Keratinocyte (primary cell): ENCODE data around the gene SEMA3D. TPM values are rescaled to one million over a fixed set of nuclear protein-coding genes. Genes with fewer than 3 reads are reported as not detected.

ENCODE experiments used
- DNase-seq: peaks from one replicate; pipeline ENCODE4 v3.0.0-alpha.2; 2011; ENCODE audit warnings: low read depth, missing footprints, low spot score
- FAIRE-seq: peaks from 2 replicates; lab custom pipeline; 2011; peaks lifted over from hg19 to GRCh38; lab: Jason Lieb, UNC
- H2AFZ ChIP-seq: 2 replicates; pipeline ENCODE4 v1.6.0; 2012; ENCODE audit warnings: low read length, control low read depth, inconsistent platforms; ENCODE audit not compliant: control insufficient read depth
- H3K27ac ChIP-seq: 2 replicates; pipeline ENCODE4 v1.5.1; 2011; ENCODE audit warnings: low read length; ENCODE audit not compliant: control insufficient read depth, insufficient read depth
- H3K27me3 ChIP-seq: 3 replicates; pipeline ENCODE4 v1.6.0; 2011; ENCODE audit warnings: low read length; ENCODE audit not compliant: control insufficient read depth, insufficient read depth; ENCODE audit errors: extremely low read depth
- H3K36me3 ChIP-seq, 2 experiments: 2 replicates in 1 of 2; 3 replicates in 1 of 2; pipeline ENCODE4 v1.5.1; 2011; ENCODE audit warnings: low read length in 2 of 2, mild to moderate bottlenecking in 1 of 2; ENCODE audit not compliant: control insufficient read depth in 2 of 2, insufficient read depth in 2 of 2; ENCODE audit errors: extremely low read depth in 1 of 2
- H3K4me1 ChIP-seq: 3 replicates; pipeline ENCODE4 v1.5.1; 2011; ENCODE audit warnings: low read length; ENCODE audit not compliant: control insufficient read depth, insufficient read depth; ENCODE audit errors: extremely low read depth
- H3K4me2 ChIP-seq: 3 replicates; pipeline ENCODE4 v1.6.0; 2011; ENCODE audit warnings: low read depth, low read length; ENCODE audit not compliant: control insufficient read depth, insufficient read depth; ENCODE audit errors: extremely low read depth
- H3K4me3 ChIP-seq, 3 experiments: fragments of 200-600 bp in 1 of 3; sonication (generic) in 1 of 3; 2 replicates in 2 of 3; 3 replicates in 1 of 3; pipeline ENCODE4 v1.5.1; 2011 to 2016; ENCODE audit warnings: low read length in 3 of 3, mild to moderate bottlenecking in 3 of 3, control low read depth in 2 of 3, inconsistent platforms in 1 of 3, low read depth in 1 of 3, mixed read lengths in 1 of 3, mixed run types in 1 of 3, moderate library complexity in 1 of 3; ENCODE audit not compliant: control insufficient read depth in 2 of 3, insufficient read depth in 2 of 3; ENCODE audit errors: extremely low read depth in 1 of 3
- H3K79me2 ChIP-seq: 2 replicates; pipeline ENCODE4 v1.6.0; 2012; ENCODE audit warnings: low read length; ENCODE audit not compliant: control insufficient read depth, insufficient read depth
- H3K9ac ChIP-seq: 3 replicates; pipeline ENCODE4 v1.6.0; 2011; ENCODE audit warnings: low read length; ENCODE audit not compliant: control insufficient read depth, insufficient read depth; ENCODE audit errors: extremely low read depth
- H3K9me1 ChIP-seq: 3 replicates; pipeline ENCODE4 v1.6.0; 2011; ENCODE audit warnings: low read length; ENCODE audit not compliant: control insufficient read depth, insufficient read depth; ENCODE audit errors: extremely low read depth
- H3K9me3 ChIP-seq: 2 replicates; pipeline ENCODE4 v1.5.1; 2012; ENCODE audit warnings: low read depth, low read length; ENCODE audit not compliant: control insufficient read depth
- H4K20me1 ChIP-seq: 3 replicates; pipeline ENCODE4 v1.6.0; 2011; ENCODE audit warnings: low read length; ENCODE audit not compliant: control insufficient read depth, insufficient read depth; ENCODE audit errors: extremely low read depth
- EZH2 ChIP-seq: IDR thresholded peaks from one replicate; pipeline ENCODE4 v1.6.1; 2012; ENCODE audit warnings: inconsistent platforms, mild to moderate bottlenecking, low read length, moderate library complexity
- dilution Hi-C: fragments of 300-500 bp; cut with MboI; formaldehyde crosslinking; loops from one replicate; pipeline ENCODE4 v1.7.0; 2020; ENCODE audit warnings: low sequenced_read_pairs; ENCODE audit not compliant: extremely low pct_ligation_motif_present
- polyA plus RNA-seq, 5 experiments: library from polyadenylated mRNA; depleted of rRNA in 3 of 5; stranded (reverse) in 3 of 5; stranded (forward) in 1 of 5; unstranded in 1 of 5; fragments of >200 nt; gene quantifications; 1 replicate in 1 of 5; 2 replicates in 3 of 5; 3 replicates in 1 of 5; pipeline versions ENCODE4 v1.2.1 to v1.2.3, GENCODE V29; 2011 to 2012; ENCODE audit warnings: missing spikeins in 2 of 5, low read depth in 1 of 5, low replicate concordance in 1 of 5
- TF ChIP-seq, protein P1 (sequence below), 3 experiments: IDR thresholded peaks in 1 of 3; conservative IDR thresholded peaks in 1 of 3; optimal IDR thresholded peaks in 1 of 3; 2 replicates in 2 of 3; 3 replicates in 1 of 3; pipeline versions ENCODE3 to v1.5.1; 2011; ENCODE audit warnings: low read length in 3 of 3, mild to moderate bottlenecking in 3 of 3, moderate library complexity in 2 of 3, control low read depth in 1 of 3, inconsistent platforms in 1 of 3; ENCODE audit not compliant: insufficient read depth in 2 of 3; ENCODE audit errors: extremely low read depth in 1 of 3

The SEMA3D gene
- polyA plus RNA-seq, 1 donor (not counting 4 experiments of a cell fraction or from before 2014, with no cell fraction given): 5.2 TPM

DNA sequence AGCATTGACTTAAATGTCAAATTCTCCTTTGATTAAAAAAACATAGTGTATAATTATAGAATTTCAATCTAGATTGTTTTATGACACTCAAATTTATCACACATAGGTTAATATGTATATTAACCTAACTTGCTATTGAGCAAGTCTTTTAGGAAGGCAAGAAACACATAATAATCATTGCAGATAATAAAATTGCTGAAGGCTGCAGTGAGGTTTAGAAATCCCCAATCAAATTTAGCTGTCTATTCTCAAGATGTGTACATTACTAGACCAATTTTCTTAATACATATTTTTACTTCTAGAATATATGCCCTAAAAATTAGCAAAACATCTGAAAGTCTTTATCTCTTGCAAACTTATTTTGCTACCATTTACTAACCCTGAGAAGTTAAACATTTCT, 34.9 kb upstream of the SEMA3D start:
- dilution Hi-C loops: no loop called here
- no peak overlapping the region for H3K27ac ChIP-seq
- no peaks in the 10 kb centered on the region for H3K36me3 ChIP-seq
- TF ChIP-seq EZH2: no peak
- TF ChIP-seq, protein P1, sequence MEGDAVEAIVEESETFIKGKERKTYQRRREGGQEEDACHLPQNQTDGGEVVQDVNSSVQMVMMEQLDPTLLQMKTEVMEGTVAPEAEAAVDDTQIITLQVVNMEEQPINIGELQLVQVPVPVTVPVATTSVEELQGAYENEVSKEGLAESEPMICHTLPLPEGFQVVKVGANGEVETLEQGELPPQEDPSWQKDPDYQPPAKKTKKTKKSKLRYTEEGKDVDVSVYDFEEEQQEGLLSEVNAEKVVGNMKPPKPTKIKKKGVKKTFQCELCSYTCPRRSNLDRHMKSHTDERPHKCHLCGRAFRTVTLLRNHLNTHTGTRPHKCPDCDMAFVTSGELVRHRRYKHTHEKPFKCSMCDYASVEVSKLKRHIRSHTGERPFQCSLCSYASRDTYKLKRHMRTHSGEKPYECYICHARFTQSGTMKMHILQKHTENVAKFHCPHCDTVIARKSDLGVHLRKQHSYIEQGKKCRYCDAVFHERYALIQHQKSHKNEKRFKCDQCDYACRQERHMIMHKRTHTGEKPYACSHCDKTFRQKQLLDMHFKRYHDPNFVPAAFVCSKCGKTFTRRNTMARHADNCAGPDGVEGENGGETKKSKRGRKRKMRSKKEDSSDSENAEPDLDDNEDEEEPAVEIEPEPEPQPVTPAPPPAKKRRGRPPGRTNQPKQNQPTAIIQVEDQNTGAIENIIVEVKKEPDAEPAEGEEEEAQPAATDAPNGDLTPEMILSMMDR (optimal IDR thresholded peaks at IDR 0.05 in 1 of 3, IDR thresholded peaks at IDR 0.05 in 1 of 3, conservative IDR thresholded peaks at IDR 0.05 in 1 of 3; ENCODE audit: extremely low read depth in 1 of 3, insufficient read depth in 2 of 3, low read length in 3 of 3): no peak
- no peak overlapping the region for H3K4me2 ChIP-seq
- no peak for DNase-seq
- no peak overlapping the region for H2AFZ ChIP-seq
- no peaks in the 10 kb centered on the region for H4K20me1 ChIP-seq
- no peak overlapping the region for H3K4me3 ChIP-seq
- no peaks in the 10 kb centered on the region for H3K79me2 ChIP-seq
- no peak for FAIRE-seq
- no peaks in the 10 kb centered on the region for H3K9me1 ChIP-seq
- H3K9ac ChIP-seq: no peak overlapping the region
- no peaks in the 10 kb centered on the region for H3K27me3 ChIP-seq
- H3K4me1 ChIP-seq: no peaks in the 10 kb centered on the region
- H3K9me3 ChIP-seq: no peaks in the 10 kb centered on the region

DNA sequence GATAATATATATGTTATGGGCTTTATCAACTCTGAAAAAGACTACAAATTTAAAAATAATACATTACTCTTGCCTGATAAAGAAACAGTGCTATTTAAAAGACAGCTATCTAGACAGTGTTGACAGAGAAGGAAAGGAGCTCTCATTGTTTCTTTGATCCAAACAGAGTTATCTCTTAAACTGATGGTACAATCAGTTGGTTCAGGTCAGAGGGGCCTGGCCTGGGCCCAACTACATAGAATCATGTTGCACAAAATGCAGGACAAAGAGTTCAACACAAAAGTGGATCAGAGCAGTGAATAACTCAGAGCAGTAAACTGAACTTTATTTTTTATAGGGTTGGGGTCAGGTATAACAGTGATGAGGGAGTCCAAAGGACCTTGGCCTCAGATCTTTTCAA, 33.8 kb upstream of the SEMA3D start:
- no peaks in the 10 kb centered on the region for H4K20me1 ChIP-seq
- no peaks in the 10 kb centered on the region for H3K79me2 ChIP-seq
- H3K27me3 ChIP-seq: no peaks in the 10 kb centered on the region
- FAIRE-seq (no peak), DNase-seq (no peak)
- dilution Hi-C loops: no loop called here
- H3K4me2 ChIP-seq: no peak overlapping the region
- H3K27ac ChIP-seq: no peak overlapping the region
- no peaks in the 10 kb centered on the region for H3K9me3 ChIP-seq
- TF ChIP-seq, protein P1 (optimal IDR thresholded peaks at IDR 0.05 in 1 of 3, IDR thresholded peaks at IDR 0.05 in 1 of 3, conservative IDR thresholded peaks at IDR 0.05 in 1 of 3; ENCODE audit: extremely low read depth in 1 of 3, insufficient read depth in 2 of 3, low read length in 3 of 3): no peak
- no peak for TF ChIP-seq EZH2
- no peak overlapping the region for H3K9ac ChIP-seq
- H2AFZ ChIP-seq: no peak overlapping the region
- no peaks in the 10 kb centered on the region for H3K36me3 ChIP-seq
- no peaks in the 10 kb centered on the region for H3K4me1 ChIP-seq
- no peaks in the 10 kb centered on the region for H3K9me1 ChIP-seq
- no peak overlapping the region for H3K4me3 ChIP-seq
